Mammary epithelial cell (primary cell): ENCODE measurements around the gene CYB561.

ENCODE experiments used
- EZH2 ChIP-seq: IDR thresholded peaks from 2 replicates; pipeline ENCODE4 v1.6.1; 2012; ENCODE audit warnings: low read length, inconsistent platforms, borderline replicate concordance
- TF ChIP-seq, protein P1 (sequence below), 2 donors: IDR thresholded peaks in 1 of 2; conservative IDR thresholded peaks in 1 of 2; 2 replicates each; pipeline ENCODE4 v1.5.1; 2011 to 2012; ENCODE audit warnings: inconsistent platforms in 2 of 2, low read length in 2 of 2, mild to moderate bottlenecking in 2 of 2, control low read depth in 1 of 2, low read depth in 1 of 2; ENCODE audit not compliant: insufficient read depth in 1 of 2; ENCODE audit errors: extremely low read depth in 1 of 2

DNA sequence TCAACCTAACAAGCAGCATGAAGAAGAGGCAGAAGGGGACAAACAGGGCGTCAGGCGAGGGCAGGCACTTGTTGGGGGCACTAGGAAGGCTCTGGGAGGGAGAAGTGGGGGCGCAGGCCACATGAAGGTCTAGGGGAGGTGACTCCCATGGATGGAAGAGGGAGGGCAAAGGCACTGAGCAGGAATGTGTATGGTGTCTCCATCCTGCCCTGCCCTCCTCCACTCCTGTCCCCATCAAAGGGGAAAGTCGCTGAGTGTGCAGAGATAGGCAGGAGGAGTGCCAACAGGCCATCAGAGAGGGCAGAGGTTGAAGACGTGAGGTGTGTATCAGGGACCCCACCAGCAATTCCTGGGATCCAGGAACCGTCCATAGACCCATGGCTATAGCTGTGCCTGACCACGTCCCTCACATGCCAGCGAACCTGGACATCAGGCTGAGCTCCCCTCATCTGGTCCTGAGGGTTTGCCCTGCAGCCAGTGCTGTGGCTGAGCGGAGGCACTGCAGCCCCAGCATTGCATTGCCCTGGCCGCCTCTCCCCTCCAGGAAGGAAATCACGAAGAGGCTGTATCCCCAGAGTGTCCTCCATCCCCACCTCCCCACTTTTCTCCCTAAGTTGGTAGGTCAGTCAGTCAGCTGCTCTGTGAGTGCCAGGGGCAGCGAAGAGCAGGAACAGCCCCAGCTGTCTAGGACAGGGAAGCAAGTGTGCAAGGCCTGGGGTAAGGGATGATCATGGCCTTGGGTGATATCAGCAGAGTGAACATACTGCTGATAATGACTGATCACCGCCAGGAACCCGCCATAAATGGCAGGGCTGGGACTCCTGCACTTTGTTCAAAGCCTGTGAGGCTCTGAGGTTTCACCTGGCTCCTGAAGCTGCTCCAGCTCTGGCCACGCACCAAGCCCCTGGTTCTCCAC, 6.2 kb upstream of the CYB561 start:
- TF ChIP-seq, protein P1, sequence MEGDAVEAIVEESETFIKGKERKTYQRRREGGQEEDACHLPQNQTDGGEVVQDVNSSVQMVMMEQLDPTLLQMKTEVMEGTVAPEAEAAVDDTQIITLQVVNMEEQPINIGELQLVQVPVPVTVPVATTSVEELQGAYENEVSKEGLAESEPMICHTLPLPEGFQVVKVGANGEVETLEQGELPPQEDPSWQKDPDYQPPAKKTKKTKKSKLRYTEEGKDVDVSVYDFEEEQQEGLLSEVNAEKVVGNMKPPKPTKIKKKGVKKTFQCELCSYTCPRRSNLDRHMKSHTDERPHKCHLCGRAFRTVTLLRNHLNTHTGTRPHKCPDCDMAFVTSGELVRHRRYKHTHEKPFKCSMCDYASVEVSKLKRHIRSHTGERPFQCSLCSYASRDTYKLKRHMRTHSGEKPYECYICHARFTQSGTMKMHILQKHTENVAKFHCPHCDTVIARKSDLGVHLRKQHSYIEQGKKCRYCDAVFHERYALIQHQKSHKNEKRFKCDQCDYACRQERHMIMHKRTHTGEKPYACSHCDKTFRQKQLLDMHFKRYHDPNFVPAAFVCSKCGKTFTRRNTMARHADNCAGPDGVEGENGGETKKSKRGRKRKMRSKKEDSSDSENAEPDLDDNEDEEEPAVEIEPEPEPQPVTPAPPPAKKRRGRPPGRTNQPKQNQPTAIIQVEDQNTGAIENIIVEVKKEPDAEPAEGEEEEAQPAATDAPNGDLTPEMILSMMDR (conservative IDR thresholded peaks at IDR 0.05 in 1 of 2, IDR thresholded peaks at IDR 0.05 in 1 of 2; ENCODE audit: extremely low read depth in 1 of 2, insufficient read depth in 1 of 2, low read depth in 1 of 2, low read length in 2 of 2): no peak
- TF ChIP-seq EZH2: no peak
